ENCODE results near the gene NFYC.
"Not testable (repeated sequence)": the region's sequence is repeated elsewhere in the genome, so short reads cannot be mapped to it uniquely, and the experiment has no call there.

Gene NFYC

DNA sequence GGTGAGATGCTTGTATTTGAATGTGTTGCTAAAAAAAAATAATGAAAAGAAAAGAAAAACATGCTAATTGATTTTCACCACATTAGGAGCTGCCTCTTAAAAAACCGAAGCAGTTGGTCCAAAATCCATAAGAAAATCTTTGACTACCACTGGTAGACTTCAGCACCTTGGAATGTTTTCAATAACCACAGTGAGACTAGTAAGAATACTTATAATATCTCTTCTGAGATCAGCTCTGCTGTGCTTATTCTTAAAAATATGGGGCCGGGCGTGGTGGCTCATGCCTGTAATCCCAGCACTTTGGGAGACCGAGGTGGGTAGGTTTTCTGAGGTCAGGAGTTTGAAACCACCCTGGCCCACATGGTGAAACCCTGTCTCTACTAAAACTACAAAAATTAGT lies 15.1 kb downstream of the NFYC start:
- no peak for DNase-seq (ENCODE audit: low read depth, low spot score)

GRCh38 chr1:40708750-40709099 lies 17.2 kb downstream of the NFYC start:
- DNase-seq (ENCODE audit: low read depth, low spot score) = peak; percentile 90

DNA sequence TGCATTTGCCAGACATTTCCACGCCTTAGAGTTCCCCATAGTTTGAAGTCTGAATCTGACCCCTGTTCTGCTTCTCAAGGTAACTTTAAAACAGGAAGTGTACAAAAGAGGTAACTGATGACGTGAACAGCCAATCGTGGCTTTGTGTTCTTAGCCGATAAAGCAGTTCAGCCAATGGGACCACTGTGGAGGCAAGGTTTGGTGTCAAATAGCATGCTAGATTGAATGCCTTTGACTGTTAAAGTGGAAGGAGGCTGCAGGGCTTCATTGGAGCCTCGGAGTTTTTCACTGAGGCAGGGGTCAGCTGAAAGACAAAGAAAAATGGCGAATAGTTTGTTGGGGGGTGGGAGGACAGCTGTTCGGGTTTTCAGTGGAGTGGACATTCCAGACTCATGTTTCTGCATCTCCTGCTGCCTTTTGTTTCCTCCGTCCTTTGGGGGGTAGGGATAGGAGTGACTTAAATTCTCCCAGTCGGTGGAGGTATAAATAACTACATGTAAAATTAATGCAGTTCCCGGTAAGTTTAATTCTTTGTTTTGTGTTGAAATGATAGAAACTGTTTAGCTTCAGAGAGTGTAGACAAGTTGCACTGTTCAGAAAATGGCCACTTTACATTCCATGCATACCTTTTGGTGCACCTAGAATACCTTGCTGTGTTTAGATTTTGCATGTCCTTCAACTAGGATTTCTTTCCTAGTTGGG lies 17.7 kb downstream of the NFYC start:
- DNase-seq (ENCODE audit: low read depth, low spot score) = peak; percentile 96

DNA sequence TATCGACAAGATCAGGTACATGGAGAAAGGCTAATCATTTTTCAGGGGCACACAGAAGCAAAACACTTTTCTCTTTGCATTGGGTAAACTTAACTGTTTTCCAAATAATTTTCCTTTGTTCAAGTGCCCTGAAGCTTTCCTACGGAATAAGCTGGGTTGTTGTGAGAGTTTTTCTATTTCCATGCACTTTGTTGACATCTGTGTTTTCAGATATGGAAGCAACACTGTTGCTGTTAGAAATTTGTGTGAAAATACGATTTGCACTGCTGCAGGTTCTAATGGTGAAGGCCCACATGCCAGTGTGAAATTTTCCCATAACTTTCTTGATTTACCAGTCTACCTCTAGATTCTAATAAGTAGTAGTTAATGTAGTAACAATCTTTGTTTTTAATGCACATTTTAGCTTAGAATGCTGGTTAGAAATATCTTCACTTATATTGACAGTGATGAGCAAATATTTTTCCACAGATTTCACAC lies 18.3 kb downstream of the NFYC start:
- no peak for DNase-seq (ENCODE audit: low read depth, low spot score)

GRCh38 chr1:40710581-40711315 lies 19.2 kb downstream of the NFYC start:
- peak; percentile 29 for DNase-seq (ENCODE audit: low read depth, low spot score)

- peak; percentile 87 for DNase-seq (ENCODE audit: low read depth, low spot score)
Observed at GRCh38 chr1:40711465-40712404, 20.2 kb downstream of the NFYC start.

- DNase-seq (ENCODE audit: low read depth, low spot score) = no peak
Observed at GRCh38 chr1:40712405-40712944, 21.0 kb downstream of the NFYC start.

DNA sequence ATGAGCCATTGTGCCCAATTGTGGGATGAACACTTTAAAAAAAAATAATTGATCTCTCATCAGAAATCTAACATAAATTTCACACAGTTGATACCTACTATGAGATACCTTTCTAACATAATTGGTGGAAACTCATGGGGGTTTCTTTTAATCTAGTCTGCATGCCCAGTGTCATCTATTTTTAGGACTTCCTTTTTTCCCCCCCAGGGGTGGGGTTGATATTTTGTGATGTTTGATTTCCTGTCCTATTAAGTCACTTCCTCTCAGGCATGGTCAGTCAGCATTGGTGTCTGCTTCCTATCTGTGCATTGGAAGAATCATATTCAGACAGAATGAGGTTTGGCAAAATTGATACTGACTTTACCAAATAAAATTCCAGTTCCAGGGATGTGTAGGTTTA lies 21.5 kb downstream of the NFYC start:
- DNase-seq (ENCODE audit: low read depth, low spot score) = no peak

- DNase-seq (ENCODE audit: low read depth, low spot score) = no peak
Observed at GRCh38 chr1:40715491-40716059, 24.1 kb downstream of the NFYC start.

DNA sequence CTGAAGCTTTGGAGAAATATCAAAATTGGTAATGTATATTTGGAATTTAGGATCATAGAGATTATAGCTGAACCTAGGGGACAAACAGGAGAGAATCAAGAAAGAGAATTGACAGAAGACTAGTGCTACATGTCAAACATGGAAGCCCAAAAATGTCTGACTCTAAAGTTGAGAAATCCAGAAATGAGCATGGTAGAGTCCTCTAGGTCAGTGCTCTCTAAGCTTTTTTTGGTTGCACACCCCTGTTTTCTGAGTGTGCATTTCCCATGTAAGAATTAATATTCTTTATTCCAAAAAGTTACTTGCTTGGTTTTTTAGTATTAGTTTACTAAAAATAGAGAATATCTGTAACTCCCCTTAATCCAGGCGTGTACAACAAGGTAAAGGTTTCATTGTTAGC lies 25.6 kb downstream of the NFYC start:
- DNase-seq (ENCODE audit: low read depth, low spot score) = no peak

DNA sequence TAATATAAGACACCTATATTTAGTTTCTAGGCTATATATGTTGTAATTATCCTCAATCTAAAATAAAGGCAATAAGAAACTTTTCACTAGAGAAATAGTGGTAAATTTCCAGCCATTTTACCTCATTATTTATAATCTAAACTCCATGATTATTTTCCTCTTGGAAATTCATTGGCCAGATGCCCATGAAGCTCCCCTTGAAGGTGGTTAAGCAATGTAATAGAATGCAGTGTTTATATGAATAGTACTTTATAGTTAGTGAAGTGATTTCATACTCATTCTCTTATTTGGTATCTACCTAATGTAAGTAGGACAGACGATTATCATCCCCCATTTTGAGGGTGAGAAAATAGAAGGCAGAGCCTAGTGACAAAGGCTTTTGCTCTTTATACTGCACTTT lies 26.5 kb downstream of the NFYC start:
- peak; percentile 24 for DNase-seq (ENCODE audit: low read depth, low spot score)

DNA sequence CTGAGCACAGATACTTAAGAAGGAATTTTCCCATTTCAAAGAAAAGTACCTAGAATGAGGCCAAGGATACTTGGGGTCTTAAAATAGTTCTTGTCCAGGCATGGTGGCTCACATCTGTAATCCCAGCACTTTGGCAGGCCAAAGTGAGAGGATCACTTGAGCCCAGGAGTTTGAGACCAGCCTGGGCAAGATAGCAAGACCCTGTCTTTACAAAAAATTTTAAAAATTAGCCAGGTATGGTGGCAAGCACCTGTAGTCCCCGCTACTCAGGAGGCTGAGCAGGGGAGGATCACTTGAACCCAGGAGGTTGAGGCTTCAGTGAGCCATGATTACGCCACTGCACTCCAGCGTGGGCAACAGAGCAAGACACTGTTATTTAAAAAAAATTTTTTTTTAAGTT lies 29.0 kb downstream of the NFYC start:
- no peak for DNase-seq (ENCODE audit: low read depth, low spot score)

DNA sequence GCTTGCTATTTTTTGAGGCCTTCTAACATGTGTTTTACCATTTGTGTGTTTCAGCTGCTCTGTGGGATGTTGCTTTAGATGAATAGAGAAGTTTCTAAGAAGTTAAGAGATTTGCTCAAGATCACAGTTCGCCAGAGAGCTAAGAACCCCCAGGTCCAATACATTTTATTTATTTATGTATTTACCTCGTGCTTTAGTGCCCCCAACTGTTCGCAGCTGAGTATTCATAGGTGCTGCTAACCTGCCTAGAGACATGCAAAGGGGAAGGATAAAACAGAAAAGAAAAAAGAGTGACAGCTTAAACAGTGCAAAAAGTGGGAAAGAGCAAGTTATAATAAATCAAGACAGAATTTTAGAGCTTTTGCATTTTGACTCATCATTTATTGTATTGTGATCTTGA lies 31.1 kb downstream of the NFYC start:
- no peak for DNase-seq (ENCODE audit: low read depth, low spot score)

- no peak for DNase-seq (ENCODE audit: low read depth, low spot score)
Observed at GRCh38 chr1:40723196-40723955, 31.9 kb downstream of the NFYC start.

- DNase-seq (ENCODE audit: low read depth, low spot score) = not testable (repeated sequence)
Observed at GRCh38 chr1:40727662-40728061, 36.2 kb downstream of the NFYC start.

GRCh38 chr1:40729316-40729862 lies 37.9 kb downstream of the NFYC start:
- peak; percentile 70 for DNase-seq (ENCODE audit: low read depth, low spot score)

DNA sequence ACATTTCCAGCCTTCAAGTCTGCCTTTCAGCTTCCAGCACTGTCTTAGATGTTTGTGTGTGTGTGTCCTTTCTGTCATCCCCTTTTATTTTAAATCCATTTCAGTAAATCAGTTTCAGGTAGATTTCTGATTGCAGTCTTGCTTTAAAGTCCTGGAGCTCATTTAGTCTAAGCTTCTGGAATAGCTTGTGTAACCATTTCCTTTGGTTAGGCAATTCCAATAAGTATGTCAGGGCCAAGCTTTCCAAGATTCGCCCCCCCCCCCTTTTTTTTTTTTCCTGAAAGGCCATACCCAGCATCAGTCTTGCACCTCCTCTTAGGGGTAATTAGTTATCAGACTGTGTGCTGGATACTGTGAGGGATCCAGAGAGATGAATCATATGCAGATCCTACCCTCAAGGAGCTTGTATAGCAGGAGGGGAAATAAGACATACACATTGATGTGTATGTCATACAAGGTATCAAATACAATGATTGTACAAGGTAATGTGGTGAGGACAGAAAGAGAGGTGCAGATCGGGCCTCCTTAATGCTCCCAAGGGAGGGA lies 41.3 kb downstream of the NFYC start:
- DNase-seq (ENCODE audit: low read depth, low spot score) = no peak

- no peak for DNase-seq (ENCODE audit: low read depth, low spot score)
Observed at GRCh38 chr1:40734882-40735628, 43.6 kb downstream of the NFYC start.

DNA sequence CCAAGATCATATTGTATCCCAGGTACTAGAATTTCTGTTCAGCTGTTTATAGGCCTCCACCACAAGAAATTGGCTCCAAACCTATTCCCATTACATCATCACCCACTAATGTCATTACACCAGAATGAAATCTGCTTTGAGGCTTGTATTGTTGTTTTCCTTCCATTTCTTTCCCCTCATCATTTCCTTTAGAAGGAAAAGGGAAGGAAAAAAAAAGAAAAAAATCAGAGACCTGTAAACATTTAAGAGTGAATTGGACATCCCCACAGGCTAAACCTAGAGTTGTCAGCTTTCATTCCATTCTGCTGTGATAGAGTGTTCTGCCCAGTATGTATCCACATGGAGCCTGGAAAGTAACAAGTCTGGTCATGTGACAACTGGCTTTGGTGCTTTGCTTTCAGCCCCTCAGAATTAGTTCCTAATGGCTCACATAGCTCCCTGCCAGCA lies 44.6 kb downstream of the NFYC start:
- peak; percentile 86 for DNase-seq (ENCODE audit: low read depth, low spot score)

Measured in astrocyte of the hippocampus (primary cell).